Testis (tissue), 2 donors: Measurements from ENCODE around the gene SYNGR3.
A peak's percentile ranks its signal among the peaks of the same experiment; 100 is the strongest.

Source experiments
- POLR2A ChIP-seq: fragments of 450-650 bp; IDR thresholded peaks from one replicate; pipeline ENCODE4 v1.6.1; 2017; ENCODE audit warnings: antibody characterized with exemption, mild to moderate bottlenecking, moderate library complexity
- TF ChIP-seq, protein P1 (sequence below), 3 experiments: fragments of 450-650 bp in 2 of 3; fragments of 200-600 bp in 1 of 3; sonication (generic) in 1 of 3; IDR thresholded peaks; one replicate each; pipeline ENCODE4 v1.5.1; 2016 to 2019; ENCODE audit warnings: antibody characterized with exemption in 3 of 3, mild to moderate bottlenecking in 2 of 3, moderate library complexity in 1 of 3

GRCh38 chr16:1983544-1984346, 6.0 kb upstream of the SYNGR3 start, which contains the start of gene GFER:
- TF ChIP-seq, protein P1, sequence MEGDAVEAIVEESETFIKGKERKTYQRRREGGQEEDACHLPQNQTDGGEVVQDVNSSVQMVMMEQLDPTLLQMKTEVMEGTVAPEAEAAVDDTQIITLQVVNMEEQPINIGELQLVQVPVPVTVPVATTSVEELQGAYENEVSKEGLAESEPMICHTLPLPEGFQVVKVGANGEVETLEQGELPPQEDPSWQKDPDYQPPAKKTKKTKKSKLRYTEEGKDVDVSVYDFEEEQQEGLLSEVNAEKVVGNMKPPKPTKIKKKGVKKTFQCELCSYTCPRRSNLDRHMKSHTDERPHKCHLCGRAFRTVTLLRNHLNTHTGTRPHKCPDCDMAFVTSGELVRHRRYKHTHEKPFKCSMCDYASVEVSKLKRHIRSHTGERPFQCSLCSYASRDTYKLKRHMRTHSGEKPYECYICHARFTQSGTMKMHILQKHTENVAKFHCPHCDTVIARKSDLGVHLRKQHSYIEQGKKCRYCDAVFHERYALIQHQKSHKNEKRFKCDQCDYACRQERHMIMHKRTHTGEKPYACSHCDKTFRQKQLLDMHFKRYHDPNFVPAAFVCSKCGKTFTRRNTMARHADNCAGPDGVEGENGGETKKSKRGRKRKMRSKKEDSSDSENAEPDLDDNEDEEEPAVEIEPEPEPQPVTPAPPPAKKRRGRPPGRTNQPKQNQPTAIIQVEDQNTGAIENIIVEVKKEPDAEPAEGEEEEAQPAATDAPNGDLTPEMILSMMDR (IDR thresholded peaks at IDR 0.05), result peak in 1 of 3 experiments; percentile 14
- no peak for TF ChIP-seq POLR2A
